H1 (cell line): ENCODE results near the gene CCNC. TPM values are rescaled to one million over a fixed set of nuclear protein-coding genes. Genes with fewer than 3 reads are reported as not detected.
A peak's percentile ranks its signal among the peaks of the same experiment; 100 is the strongest.

ENCODE experiments used
- CTCF ChIA-PET: fragments of 300-600 bp; sonication (Branson Sonifier 250); formaldehyde crosslinking; loops from one replicate; lab custom pipeline; 2021; ENCODE audit not compliant: partially characterized antibody; lab: Charles Lee
- POLR2A ChIA-PET: fragments of 300-600 bp; sonication (Branson Sonifier 250); formaldehyde crosslinking; loops from one replicate; lab custom pipeline; 2021; ENCODE audit warnings: inconsistent platforms; ENCODE audit not compliant: partially characterized antibody; lab: Charles Lee
- DNase-seq, 2 experiments: peaks; one replicate each; pipeline versions ENCODE4 v3.0.0 to v3.0.0-alpha.2; 2010 to 2022; ENCODE audit warnings: low spot score in 2 of 2, low read depth in 1 of 2, mixed read lengths in 1 of 2
- FAIRE-seq: peaks from 2 replicates; lab custom pipeline; 2011; peaks lifted over from hg19 to GRCh38; lab: Jason Lieb, UNC
- H2AFZ ChIP-seq: 2 replicates; pipeline ENCODE4 v1.8.1; 2012; ENCODE audit warnings: low read length, inconsistent platforms
- H2AK5ac ChIP-seq: 2 replicates; pipeline ENCODE4 v1.6.1; 2013; ENCODE audit warnings: low read depth, low read length
- H2BK120ac ChIP-seq: replicated peaks from 2 replicates; pipeline ENCODE3; 2013; ENCODE audit warnings: low read depth, low read length, inconsistent platforms
- H2BK12ac ChIP-seq: 2 replicates; pipeline ENCODE4 v1.6.1; 2013; ENCODE audit warnings: low read depth, low read length
- H2BK15ac ChIP-seq: 2 replicates; pipeline ENCODE4 v1.6.1; 2013; ENCODE audit warnings: low read length
- H2BK20ac ChIP-seq: 2 replicates; pipeline ENCODE4 v1.6.1; 2013; ENCODE audit warnings: low read length
- H2BK5ac ChIP-seq: 2 replicates; pipeline ENCODE4 v1.6.1; 2013; ENCODE audit warnings: low read depth, low read length
- H3K14ac ChIP-seq: 2 replicates; pipeline ENCODE4 v1.6.1; 2013; ENCODE audit warnings: inconsistent platforms; ENCODE audit not compliant: insufficient read length
- H3K18ac ChIP-seq: 2 replicates; pipeline ENCODE4 v1.6.1; 2013; ENCODE audit warnings: low read length; ENCODE audit errors: extremely low read depth
- H3K23ac ChIP-seq: 2 replicates; pipeline ENCODE4 v1.6.1; 2013; ENCODE audit warnings: inconsistent platforms; ENCODE audit not compliant: insufficient read length
- H3K23me2 ChIP-seq: 2 replicates; pipeline ENCODE4 v1.6.1; 2013; ENCODE audit warnings: low read depth, low read length
- H3K27ac ChIP-seq: 2 replicates; pipeline ENCODE4 v1.6.1; 2011; ENCODE audit warnings: low read depth, low read length, inconsistent platforms
- H3K27me3 ChIP-seq, 4 experiments: replicated peaks in 1 of 4; 1 replicate in 1 of 4; 2 replicates in 3 of 4; pipeline versions ENCODE4 v1.6.1 to v1.8.1; 2011 to 2013; ENCODE audit warnings: low read length in 3 of 4, mild to moderate bottlenecking in 3 of 4, inconsistent platforms in 2 of 4, mixed read lengths in 2 of 4, moderate library complexity in 1 of 4; ENCODE audit not compliant: control insufficient read depth in 3 of 4, insufficient read depth in 3 of 4; ENCODE audit errors: extremely low read depth in 1 of 4
- H3K36me3 ChIP-seq, 4 experiments: 2 replicates each; pipeline versions ENCODE4 v1.6.1 to v1.8.1; 2011 to 2013; ENCODE audit warnings: mild to moderate bottlenecking in 4 of 4, low read length in 3 of 4, moderate library complexity in 2 of 4, control low read depth in 1 of 4, inconsistent platforms in 1 of 4; ENCODE audit not compliant: insufficient read depth in 4 of 4, control insufficient read depth in 2 of 4
- H3K4ac ChIP-seq: replicated peaks from 2 replicates; pipeline ENCODE3; 2013; ENCODE audit warnings: low read length, low read depth, mixed read lengths, inconsistent platforms; ENCODE audit not compliant: insufficient read length
- H3K4me1 ChIP-seq, 4 experiments: replicated peaks in 1 of 4; 1 replicate in 1 of 4; 2 replicates in 3 of 4; pipeline versions ENCODE4 v1.6.1 to v1.8.1; 2011 to 2013; ENCODE audit warnings: low read length in 3 of 4, inconsistent platforms in 2 of 4, mixed read lengths in 1 of 4; ENCODE audit not compliant: insufficient read depth in 4 of 4, control insufficient read depth in 3 of 4
- H3K4me2 ChIP-seq, 2 experiments: 2 replicates each; pipeline versions ENCODE4 v1.6.1 to v1.8.1; 2011 to 2013; ENCODE audit warnings: low read depth in 2 of 2, low read length in 2 of 2, control low read depth in 1 of 2, inconsistent platforms in 1 of 2, mild to moderate bottlenecking in 1 of 2; ENCODE audit not compliant: insufficient read depth in 1 of 2
- H3K4me3 ChIP-seq, 4 experiments: fragments of 200-600, 300-600 bp in 1 of 4; sonication (generic), shearing (Covaris generic), sonication (Bioruptor Twin) in 1 of 4; 2 replicates each; pipeline versions ENCODE4 v1.5.1 to v1.8.1; 2011 to 2016; ENCODE audit warnings: low read length in 4 of 4, low read depth in 3 of 4, control low read depth in 2 of 4, inconsistent platforms in 2 of 4, mild to moderate bottlenecking in 2 of 4, mixed read lengths in 1 of 4, moderate library complexity in 1 of 4; ENCODE audit not compliant: insufficient read depth in 2 of 4; ENCODE audit errors: extremely low read depth in 1 of 4
- H3K56ac ChIP-seq: replicated peaks from 2 replicates; pipeline ENCODE3; 2013; ENCODE audit warnings: low read depth, mild to moderate bottlenecking, mixed read lengths, low read length, inconsistent platforms; ENCODE audit not compliant: insufficient read length
- H3K79me1 ChIP-seq: 2 replicates; pipeline ENCODE4 v1.6.1; 2013; ENCODE audit warnings: low read depth, low read length, control low read depth
- H3K79me2 ChIP-seq, 2 experiments: 2 replicates each; pipeline versions ENCODE4 v1.6.1 to v1.8.1; 2012 to 2013; ENCODE audit warnings: low read length in 2 of 2, mild to moderate bottlenecking in 2 of 2, inconsistent platforms in 1 of 2; ENCODE audit not compliant: insufficient read depth in 2 of 2, control insufficient read depth in 1 of 2
- H3K9ac ChIP-seq, 4 experiments: replicated peaks in 1 of 4; 1 replicate in 1 of 4; 2 replicates in 3 of 4; pipeline versions ENCODE4 v1.6.1 to v1.8.1; 2011 to 2013; ENCODE audit warnings: low read depth in 3 of 4, low read length in 3 of 4, control low read depth in 2 of 4, mild to moderate bottlenecking in 2 of 4, moderate library complexity in 2 of 4, inconsistent platforms in 1 of 4; ENCODE audit errors: extremely low read depth in 1 of 4
- H3K9me3 ChIP-seq, 2 experiments: 2 replicates each; pipeline versions ENCODE4 v1.6.1 to v1.8.1; 2012 to 2013; ENCODE audit warnings: mild to moderate bottlenecking in 2 of 2, moderate library complexity in 2 of 2, control low read depth in 1 of 2, inconsistent platforms in 1 of 2, low read depth in 1 of 2, low read length in 1 of 2, mixed read lengths in 1 of 2; ENCODE audit not compliant: insufficient read depth in 2 of 2
- H4K20me1 ChIP-seq, 2 experiments: replicated peaks in 1 of 2; 2 replicates each; pipeline versions ENCODE3 to v1.8.1; 2011 to 2013; ENCODE audit warnings: inconsistent platforms in 2 of 2, low read length in 2 of 2, mild to moderate bottlenecking in 1 of 2; ENCODE audit not compliant: insufficient read depth in 2 of 2, control insufficient read depth in 1 of 2
- H4K5ac ChIP-seq: 2 replicates; pipeline ENCODE4 v1.6.1; 2013; ENCODE audit warnings: low read length, low read depth, mixed read lengths, inconsistent platforms; ENCODE audit not compliant: insufficient read length
- H4K8ac ChIP-seq: 2 replicates; pipeline ENCODE4 v1.8.0; 2013; ENCODE audit warnings: mild to moderate bottlenecking, moderate library complexity, low read length, inconsistent platforms; ENCODE audit not compliant: insufficient read depth; ENCODE audit errors: extremely low read depth
- H4K91ac ChIP-seq: replicated peaks from 2 replicates; pipeline ENCODE3; 2013; ENCODE audit warnings: low read length, mixed read lengths, inconsistent platforms; ENCODE audit not compliant: insufficient read length
- CHD2 ChIP-seq: IDR thresholded peaks from 2 replicates; pipeline ENCODE4 v1.6.1; 2012; ENCODE audit warnings: low read length, improper control_type of control experiment
- CREB1 ChIP-seq: IDR thresholded peaks from 2 replicates; pipeline ENCODE4 v1.6.1; 2012; ENCODE audit warnings: inconsistent platforms
- CTBP2 ChIP-seq: IDR thresholded peaks from 2 replicates; pipeline ENCODE4 v1.7.0; 2011; ENCODE audit warnings: borderline replicate concordance, mild to moderate bottlenecking, moderate library complexity, mixed read lengths, low read length; ENCODE audit not compliant: insufficient read depth, insufficient read length
- SAP30 ChIP-seq: fragments of 300-600 bp; sonication (generic); IDR thresholded peaks from 2 replicates; pipeline ENCODE4 v1.7.1; 2012; ENCODE audit warnings: low read length, moderate library complexity, mild to moderate bottlenecking, inconsistent platforms; ENCODE audit not compliant: insufficient read depth, insufficient replicate concordance
- TAF7 ChIP-seq: optimal IDR thresholded peaks from 2 replicates; pipeline ENCODE3; 2011; ENCODE audit warnings: low read depth, mild to moderate bottlenecking, inconsistent platforms, low read length, moderate library complexity, borderline replicate concordance
- YY1 ChIP-seq: IDR thresholded peaks from 2 replicates; pipeline ENCODE4 v1.6.1; 2011; ENCODE audit warnings: low read depth, mild to moderate bottlenecking, low read length
- WGBS, 2 experiments: shearing (Covaris generic) in 1 of 2; methylation state at CpG; one replicate each; pipeline versions ENCODE4 v1.1.6 to v1.1.7; 2013 to 2015; ENCODE audit warnings: low lambda C conversion rate in 2 of 2, mixed read lengths in 2 of 2, inconsistent platforms in 1 of 2, low coverage in 1 of 2, missing lambda C conversion rate in 1 of 2; ENCODE audit not compliant: insufficient replicate concordance in 2 of 2, insufficient coverage in 1 of 2, insufficient read length in 1 of 2; ENCODE audit errors: extremely low coverage in 1 of 2, missing lambda C conversion rate in 1 of 2; 5-methylcytosine and 5-hydroxymethylcytosine counted together
- polyA plus RNA-seq, 7 experiments: library from polyadenylated mRNA; depleted of rRNA in 3 of 7; stranded (reverse) in 5 of 7; unstranded in 2 of 7; fragments of >200 nt in 5 of 7; fragments of 200-250 nt in 2 of 7; gene quantifications; 1 replicate in 5 of 7; 2 replicates in 1 of 7; 4 replicates in 1 of 7; pipeline versions ENCODE4 v1.2.1 to v1.2.3, GENCODE V29; 2011 to 2013; ENCODE audit warnings: missing spikeins in 2 of 7, mixed read lengths in 2 of 7
- total RNA-seq: library from RNA; stranded (reverse); fragmentation: NEBNext Ultra II Directional; extraction: Animal tissue kit (Norgen Biotek cat#: 25700); gene quantifications from 2 replicates; pipeline ENCODE4 v1.2.1, GENCODE V29; 2021
- TF ChIP-seq, protein P1 (sequence below): IDR thresholded peaks from 2 replicates; pipeline ENCODE4 v1.6.1; 2011; ENCODE audit warnings: low read depth, mild to moderate bottlenecking, low read length; ENCODE audit not compliant: insufficient read depth
- TF ChIP-seq, protein P2 (sequence below), 3 experiments: IDR thresholded peaks; 1 replicate in 2 of 3; 2 replicates in 1 of 3; pipeline versions ENCODE4 v1.5.1 to v1.6.1; 2011; ENCODE audit warnings: low read length in 3 of 3, mild to moderate bottlenecking in 3 of 3, inconsistent platforms in 2 of 3, low read depth in 1 of 3, moderate library complexity in 1 of 3; ENCODE audit not compliant: insufficient read depth in 1 of 3; ENCODE audit errors: control extremely low read depth in 1 of 3

CCNC gene
- total and polyA plus RNA-seq, 2 of the 8 experiments (the other 6 are each of a cell fraction or from before 2014, with no cell fraction given): 45.4 to 107 TPM

DNA sequence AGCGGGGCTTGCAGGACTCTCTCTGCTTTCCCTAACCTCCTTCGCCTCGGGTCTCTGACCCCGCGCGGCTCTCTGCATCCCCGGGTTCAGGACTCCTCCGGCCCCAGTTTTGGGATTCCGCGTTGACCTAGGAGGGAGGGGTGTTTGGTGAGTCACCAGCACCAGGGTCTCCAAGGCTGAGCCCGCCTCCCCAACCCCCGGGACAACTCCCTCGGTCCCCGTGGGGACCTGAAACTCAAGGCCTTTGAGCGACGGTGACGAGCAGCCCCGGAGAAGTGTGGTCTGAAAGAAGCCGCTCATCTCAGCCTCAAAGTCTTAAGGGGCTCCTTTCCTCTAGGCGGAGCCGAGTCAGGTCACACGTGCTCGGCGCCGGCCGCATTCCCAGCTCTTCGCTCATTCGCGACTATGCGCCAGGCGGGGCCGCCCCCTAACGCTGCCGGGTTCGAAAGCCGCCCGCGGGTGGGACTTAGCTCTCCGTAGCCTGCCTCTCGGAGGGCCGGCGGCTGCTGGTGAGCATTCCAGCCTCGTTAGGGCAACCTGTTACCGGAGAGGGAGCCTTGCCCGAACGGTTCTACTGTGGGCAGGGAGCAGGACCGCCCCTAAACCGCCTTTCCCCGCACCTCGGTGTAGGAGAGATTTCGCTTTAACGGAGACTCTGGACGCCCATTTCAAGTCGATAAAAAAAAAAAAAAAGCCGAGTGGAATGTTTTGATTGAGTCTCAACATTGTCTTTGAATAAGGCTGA, 35.1 kb upstream of the CCNC start:
- no peak overlapping the region for H2BK12ac ChIP-seq
- FAIRE-seq: no peak
- H2BK15ac ChIP-seq: no peak overlapping the region
- no peak overlapping the region for H2AK5ac ChIP-seq
- H3K14ac ChIP-seq: no peak overlapping the region
- ChIA-PET POLR2A (interaction anchor here (1.2 to 2.3 kb wide), 5 partner anchors 10 to 853 kb away, joined by 3 to 12 read pairs (median 4); partner anchors contain the start of gene CCNC), CTCF (interaction anchor here (0.8 to 2.9 kb wide), 9 partner anchors 9 to 143 kb away, joined by 3 to 15 read pairs (median 3); no protein-coding TSS in a partner anchor)
- H3K23me2 ChIP-seq: no peaks in the 10 kb centered on the region; the same call in 1 of the 2 replicates
- H2BK120ac ChIP-seq: no peak overlapping the region
- no peaks in the 10 kb centered on the region; a peak in 1 of 8 replicates for H3K36me3 ChIP-seq
- peak overlapping the region in 3 of 4 experiments; percentile 22 to 53 (median 26); a peak in 6 of 8 replicates for H3K4me3 ChIP-seq
- no peak overlapping the region for H3K18ac ChIP-seq
- H3K56ac ChIP-seq: no peak overlapping the region
- no peak overlapping the region for H3K4ac ChIP-seq
- no peak overlapping the region for H3K23ac ChIP-seq
- H3K9ac ChIP-seq: no peak overlapping the region
- H3K27me3 ChIP-seq: peaks cover 89 to 98% (median 91%) of the 10 kb centered on the region in 4 experiments
- H3K9me3 ChIP-seq: no peaks in the 10 kb centered on the region
- peaks cover 16 to 29% of the 10 kb centered on the region in 2 experiments for H4K20me1 ChIP-seq
- H3K4me2 ChIP-seq: peak overlapping the region; percentile 58 to 69
- H4K91ac ChIP-seq: no peak overlapping the region
- DNase-seq: peak in 1 of 2 experiments; percentile 89
- no peak overlapping the region for H2BK5ac ChIP-seq
- no peak overlapping the region for H2BK20ac ChIP-seq
- H4K8ac ChIP-seq: no peak overlapping the region
- H3K79me2 ChIP-seq: no peaks in the 10 kb centered on the region
- no peak overlapping the region for H4K5ac ChIP-seq
- H3K27ac ChIP-seq: no peak overlapping the region
- no peaks in the 10 kb centered on the region for H3K79me1 ChIP-seq
- WGBS, 2 experiments: 2% methylated on average over 52 of the region's 55 CpGs; no CpG with 5 or more reads in 1 of the 2 experiments
- peak overlapping the region; percentile 57; the same call in 1 of the 2 replicates for H2AFZ ChIP-seq
- H3K4me1 ChIP-seq: peaks cover 0 to 26% (median 9%) of the 10 kb centered on the region in 4 experiments; a peak in 5 of 7 replicates
- no peak for TF ChIP-seq TAF7
- TF ChIP-seq YY1: no peak
- TF ChIP-seq, protein P1, sequence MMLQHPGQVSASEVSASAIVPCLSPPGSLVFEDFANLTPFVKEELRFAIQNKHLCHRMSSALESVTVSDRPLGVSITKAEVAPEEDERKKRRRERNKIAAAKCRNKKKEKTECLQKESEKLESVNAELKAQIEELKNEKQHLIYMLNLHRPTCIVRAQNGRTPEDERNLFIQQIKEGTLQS: no peak
- 0 out of 2 replicates have a peak, but pooled peaks have one; percentile 14 for TF ChIP-seq CREB1
- no peak for TF ChIP-seq SAP30
- no peak for TF ChIP-seq CHD2
- TF ChIP-seq, protein P2, sequence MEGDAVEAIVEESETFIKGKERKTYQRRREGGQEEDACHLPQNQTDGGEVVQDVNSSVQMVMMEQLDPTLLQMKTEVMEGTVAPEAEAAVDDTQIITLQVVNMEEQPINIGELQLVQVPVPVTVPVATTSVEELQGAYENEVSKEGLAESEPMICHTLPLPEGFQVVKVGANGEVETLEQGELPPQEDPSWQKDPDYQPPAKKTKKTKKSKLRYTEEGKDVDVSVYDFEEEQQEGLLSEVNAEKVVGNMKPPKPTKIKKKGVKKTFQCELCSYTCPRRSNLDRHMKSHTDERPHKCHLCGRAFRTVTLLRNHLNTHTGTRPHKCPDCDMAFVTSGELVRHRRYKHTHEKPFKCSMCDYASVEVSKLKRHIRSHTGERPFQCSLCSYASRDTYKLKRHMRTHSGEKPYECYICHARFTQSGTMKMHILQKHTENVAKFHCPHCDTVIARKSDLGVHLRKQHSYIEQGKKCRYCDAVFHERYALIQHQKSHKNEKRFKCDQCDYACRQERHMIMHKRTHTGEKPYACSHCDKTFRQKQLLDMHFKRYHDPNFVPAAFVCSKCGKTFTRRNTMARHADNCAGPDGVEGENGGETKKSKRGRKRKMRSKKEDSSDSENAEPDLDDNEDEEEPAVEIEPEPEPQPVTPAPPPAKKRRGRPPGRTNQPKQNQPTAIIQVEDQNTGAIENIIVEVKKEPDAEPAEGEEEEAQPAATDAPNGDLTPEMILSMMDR (IDR thresholded peaks at IDR 0.05; ENCODE audit: control extremely low read depth in 1 of 3, insufficient read depth in 1 of 3, low read depth in 1 of 3, low read length in 3 of 3): no peak
- TF ChIP-seq CTBP2: peak; percentile 95
